CD4-positive, alpha-beta T cell (primary cell): ENCODE measurements around the gene DRGX. TPM values are rescaled to one million over a fixed set of nuclear protein-coding genes. Genes with fewer than 3 reads are reported as not detected.
A peak's percentile ranks its signal among the peaks of the same experiment; 100 is the strongest.

Experiments used
- ATAC-seq: fragments of 200-7000 bp; cut with Tn5 transposase; one replicate; pipeline ENCODE4 v1.10.0; 2022; ENCODE audit warnings: mild to moderate bottlenecking; ENCODE audit not compliant: poor library complexity
- CTCF ChIA-PET: fragments of 350-600 bp; sonication (Branson Sonifier 250); formaldehyde crosslinking; loops from one replicate; lab custom pipeline; 2021; ENCODE audit warnings: antibody characterized with exemption, inconsistent platforms; lab: Charles Lee
- POLR2A ChIA-PET: fragments of 350-600 bp; sonication (Branson Sonifier 250); formaldehyde crosslinking; loops from one replicate; lab custom pipeline; 2021; ENCODE audit warnings: antibody characterized with exemption, inconsistent platforms; lab: Charles Lee
- DNase-seq, 14 experiments: peaks; one replicate each; pipeline ENCODE4 v3.0.0-alpha.2; 2013 to 2020; ENCODE audit warnings: mixed read lengths in 2 of 14
- H3K27ac ChIP-seq, 2 donors: one replicate each; pipeline versions ENCODE4 v1.5.1 to v1.7.0; 2013; ENCODE audit warnings: low read length in 2 of 2, low read depth in 1 of 2, mild to moderate bottlenecking in 1 of 2
- H3K27me3 ChIP-seq, 2 experiments: 1 replicate in 1 of 2; 2 replicates in 1 of 2; pipeline versions ENCODE4 v1.6.1 to v1.7.0; 2013; ENCODE audit warnings: low read length in 2 of 2, control low read depth in 1 of 2, mild to moderate bottlenecking in 1 of 2, moderate library complexity in 1 of 2; ENCODE audit not compliant: insufficient read depth in 2 of 2, control insufficient read depth in 1 of 2
- H3K36me3 ChIP-seq: one replicate; pipeline ENCODE4 v1.6.1; 2013; ENCODE audit warnings: low read length, control low read depth; ENCODE audit not compliant: insufficient read depth
- H3K4me1 ChIP-seq: one replicate; pipeline ENCODE4 v1.6.1; 2013; ENCODE audit warnings: low read length, control low read depth; ENCODE audit not compliant: insufficient read depth
- H3K4me3 ChIP-seq: one replicate; pipeline ENCODE4 v1.5.1; 2013; ENCODE audit warnings: mild to moderate bottlenecking, low read length, moderate library complexity
- H3K9me3 ChIP-seq, 2 experiments: 1 replicate in 1 of 2; 2 replicates in 1 of 2; pipeline versions ENCODE4 v1.6.1 to v1.7.0; 2013; ENCODE audit warnings: low read length in 2 of 2, mild to moderate bottlenecking in 2 of 2, control low read depth in 1 of 2, moderate library complexity in 1 of 2; ENCODE audit not compliant: control insufficient read depth in 1 of 2, insufficient read depth in 1 of 2
- H3K27ac Mint-ChIP-seq: one replicate; pipeline ENCODE4 v1.8.0; 2020; ENCODE audit warnings: mixed read lengths
- H3K27me3 Mint-ChIP-seq: one replicate; pipeline ENCODE4 v1.8.0; 2021; ENCODE audit warnings: mixed read lengths
- H3K36me3 Mint-ChIP-seq: one replicate; pipeline ENCODE4 v1.8.0; 2021; ENCODE audit warnings: low read depth, mixed read lengths
- H3K4me1 Mint-ChIP-seq: one replicate; pipeline ENCODE4 v1.8.0; 2021; ENCODE audit warnings: low read depth, mixed read lengths
- H3K4me3 Mint-ChIP-seq: one replicate; pipeline ENCODE4 v1.8.0; 2020; ENCODE audit warnings: mild to moderate bottlenecking, mixed read lengths
- H3K9me3 Mint-ChIP-seq: one replicate; pipeline ENCODE4 v1.8.0; 2020; ENCODE audit warnings: mixed read lengths
- intact Hi-C, 2 experiments: fragments of 100-400 bp; cut with DNase I in 1 of 2; cut with micrococcal nuclease in 1 of 2; formaldehyde crosslinking; loops; one replicate each; pipeline versions ENCODE4 v1.15.1 to v1.9.0; 2023 to 2025; cut with DNase I, micrococcal nuclease
- total RNA-seq, 174 experiments: library from RNA in 2 of 174; stranded (reverse) in 2 of 174; gene quantifications; one replicate each; pipeline ENCODE4 v1.2.3 and lab custom pipeline; 2021 to 2026
- TF ChIP-seq, protein P1 (sequence below): fragments of 200-600 bp; IDR thresholded peaks from one replicate; pipeline ENCODE4 v1.8.0; 2022; ENCODE audit warnings: antibody characterized with exemption, mild to moderate bottlenecking

Gene DRGX
- total RNA-seq, 2 experiments from 2014 or later: not detected

DNA sequence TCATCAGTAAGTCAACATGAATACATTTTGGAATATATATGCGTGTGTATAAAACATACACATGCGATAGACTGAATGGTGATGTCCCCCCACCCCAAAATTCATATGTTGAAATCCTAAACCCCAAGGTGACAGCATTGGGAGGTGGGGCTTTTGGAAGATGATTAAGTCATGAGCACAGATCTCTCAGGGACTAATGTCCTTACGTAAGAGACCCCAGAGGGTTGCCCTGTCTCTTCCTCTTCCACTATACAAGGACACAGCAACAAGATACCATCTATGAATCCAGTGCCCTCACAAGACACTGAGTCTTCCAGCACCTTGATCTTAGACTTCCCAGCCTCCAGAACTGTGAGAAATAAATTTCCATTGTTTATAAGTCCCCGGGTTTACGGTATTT is 22.5 kb downstream of the DRGX start:
- no peaks in the 10 kb centered on the region for H3K27me3 Mint-ChIP-seq
- no peak overlapping the region for H3K27ac Mint-ChIP-seq
- DNase-seq (no peak), ATAC-seq (no peak)
- CTCF ChIA-PET: no interaction called here
- Histone ChIP-seq H3K9me3 (no peaks in the 10 kb centered on the region), H3K27ac (no peak overlapping the region), H3K36me3 (no peaks in the 10 kb centered on the region), H3K27me3 (no peaks in the 10 kb centered on the region), H3K4me3 (no peak overlapping the region), H3K4me1 (no peaks in the 10 kb centered on the region)
- H3K4me1 Mint-ChIP-seq: no peaks in the 10 kb centered on the region
- intact Hi-C loops: no loop called here
- no peaks in the 10 kb centered on the region for H3K9me3 Mint-ChIP-seq
- TF ChIP-seq, protein P1, sequence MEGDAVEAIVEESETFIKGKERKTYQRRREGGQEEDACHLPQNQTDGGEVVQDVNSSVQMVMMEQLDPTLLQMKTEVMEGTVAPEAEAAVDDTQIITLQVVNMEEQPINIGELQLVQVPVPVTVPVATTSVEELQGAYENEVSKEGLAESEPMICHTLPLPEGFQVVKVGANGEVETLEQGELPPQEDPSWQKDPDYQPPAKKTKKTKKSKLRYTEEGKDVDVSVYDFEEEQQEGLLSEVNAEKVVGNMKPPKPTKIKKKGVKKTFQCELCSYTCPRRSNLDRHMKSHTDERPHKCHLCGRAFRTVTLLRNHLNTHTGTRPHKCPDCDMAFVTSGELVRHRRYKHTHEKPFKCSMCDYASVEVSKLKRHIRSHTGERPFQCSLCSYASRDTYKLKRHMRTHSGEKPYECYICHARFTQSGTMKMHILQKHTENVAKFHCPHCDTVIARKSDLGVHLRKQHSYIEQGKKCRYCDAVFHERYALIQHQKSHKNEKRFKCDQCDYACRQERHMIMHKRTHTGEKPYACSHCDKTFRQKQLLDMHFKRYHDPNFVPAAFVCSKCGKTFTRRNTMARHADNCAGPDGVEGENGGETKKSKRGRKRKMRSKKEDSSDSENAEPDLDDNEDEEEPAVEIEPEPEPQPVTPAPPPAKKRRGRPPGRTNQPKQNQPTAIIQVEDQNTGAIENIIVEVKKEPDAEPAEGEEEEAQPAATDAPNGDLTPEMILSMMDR: no peak
- H3K4me3 Mint-ChIP-seq: no peak overlapping the region
- no peaks in the 10 kb centered on the region for H3K36me3 Mint-ChIP-seq
- POLR2A ChIA-PET: no interaction called here

DNA sequence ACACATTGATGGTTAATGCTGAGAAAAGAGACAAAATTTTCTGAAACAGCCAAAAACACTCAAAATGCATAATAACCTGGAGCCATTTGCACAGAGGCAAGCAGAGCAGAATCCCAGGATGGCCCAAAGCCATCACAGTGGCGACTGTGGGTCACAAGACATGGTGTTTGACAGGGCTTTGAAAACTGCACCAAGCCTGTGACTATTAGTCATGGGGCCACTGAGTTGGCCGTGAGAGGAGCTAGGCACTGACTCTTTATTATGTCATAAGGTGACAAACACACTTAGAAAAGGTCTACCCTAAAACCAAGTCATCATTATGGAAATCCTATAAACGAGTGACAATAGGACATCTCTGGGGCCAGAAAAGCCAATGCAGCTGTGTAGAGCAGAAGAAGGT is 23.9 kb downstream of the DRGX start:
- ChIA-PET POLR2A (no interaction called here), CTCF (no interaction called here)
- no peak overlapping the region for H3K27ac ChIP-seq
- ATAC-seq (no peak), DNase-seq (peak in 2 of 14 experiments; percentile 27 to 46)
- H3K4me1 ChIP-seq: no peaks in the 10 kb centered on the region
- H3K27me3 ChIP-seq: no peaks in the 10 kb centered on the region
- no peak overlapping the region for H3K4me3 ChIP-seq
- no peak overlapping the region for H3K27ac Mint-ChIP-seq
- intact Hi-C loops: no loop called here
- H3K27me3 Mint-ChIP-seq: no peaks in the 10 kb centered on the region
- H3K4me1 Mint-ChIP-seq: no peaks in the 10 kb centered on the region
- H3K36me3 ChIP-seq: no peaks in the 10 kb centered on the region
- no peak overlapping the region for H3K4me3 Mint-ChIP-seq
- H3K36me3 Mint-ChIP-seq: no peaks in the 10 kb centered on the region
- H3K9me3 Mint-ChIP-seq: no peaks in the 10 kb centered on the region
- TF ChIP-seq, protein P1: no peak
- no peaks in the 10 kb centered on the region for H3K9me3 ChIP-seq

DNA sequence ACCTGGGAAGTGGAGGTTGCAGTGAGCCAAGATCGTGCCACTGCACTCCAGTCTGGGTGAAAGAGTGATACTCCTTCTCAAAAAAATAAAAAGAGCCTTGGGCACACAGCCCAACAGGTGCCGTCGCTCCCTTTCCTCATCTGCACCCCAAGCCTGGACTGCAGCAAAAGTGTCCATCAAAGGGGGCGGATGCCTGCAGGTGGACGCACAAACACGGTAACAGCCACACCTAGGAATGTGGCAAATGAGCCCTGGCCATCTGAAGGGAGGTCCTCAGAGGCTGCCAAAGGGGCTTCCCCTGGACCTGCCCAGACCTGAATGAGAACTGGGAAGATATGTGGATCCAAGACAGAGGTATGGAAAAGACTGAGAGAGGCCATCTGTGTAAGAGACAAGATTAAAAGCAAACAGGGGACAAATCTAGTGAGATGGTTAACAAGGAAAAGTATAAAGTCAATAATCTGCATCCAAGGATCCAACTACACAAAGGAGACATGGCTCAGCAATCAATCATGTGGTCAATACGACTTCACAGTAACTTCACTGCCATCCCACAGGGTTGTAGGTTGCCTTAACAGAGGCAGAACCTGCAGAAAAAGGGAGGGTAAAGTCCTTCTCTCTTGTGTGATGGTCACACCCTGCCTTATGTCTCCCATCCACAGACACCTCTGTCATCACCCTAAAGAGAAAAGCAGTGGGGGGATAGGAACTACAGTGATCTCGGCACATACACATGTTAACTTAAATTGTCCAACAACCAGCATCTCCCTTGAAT is 25.4 kb downstream of the DRGX start:
- ChIA-PET POLR2A (no interaction called here), CTCF (no interaction called here)
- intact Hi-C loops: no loop called here
- no peak overlapping the region for H3K4me3 ChIP-seq
- no peaks in the 10 kb centered on the region for H3K9me3 ChIP-seq
- H3K4me1 ChIP-seq: no peaks in the 10 kb centered on the region
- H3K27ac ChIP-seq: no peak overlapping the region
- H3K9me3 Mint-ChIP-seq: no peaks in the 10 kb centered on the region
- no peaks in the 10 kb centered on the region for H3K27me3 Mint-ChIP-seq
- DNase-seq: no peak
- no peak for ATAC-seq
- H3K4me1 Mint-ChIP-seq: no peaks in the 10 kb centered on the region
- H3K27me3 ChIP-seq: no peaks in the 10 kb centered on the region
- H3K4me3 Mint-ChIP-seq: no peak overlapping the region
- H3K27ac Mint-ChIP-seq: no peak overlapping the region
- H3K36me3 Mint-ChIP-seq: no peaks in the 10 kb centered on the region
- TF ChIP-seq, protein P1: no peak
- no peaks in the 10 kb centered on the region for H3K36me3 ChIP-seq
